DLD1 (cell line): ENCODE data around the gene SLC44A1.

Experiments used
- in situ Hi-C: cut with HindIII; loops from 2 replicates; pipeline ENCODE4 v1.10.0; 2017; ENCODE audit warnings: low sequenced_read_pairs

The SLC44A1 gene

DNA sequence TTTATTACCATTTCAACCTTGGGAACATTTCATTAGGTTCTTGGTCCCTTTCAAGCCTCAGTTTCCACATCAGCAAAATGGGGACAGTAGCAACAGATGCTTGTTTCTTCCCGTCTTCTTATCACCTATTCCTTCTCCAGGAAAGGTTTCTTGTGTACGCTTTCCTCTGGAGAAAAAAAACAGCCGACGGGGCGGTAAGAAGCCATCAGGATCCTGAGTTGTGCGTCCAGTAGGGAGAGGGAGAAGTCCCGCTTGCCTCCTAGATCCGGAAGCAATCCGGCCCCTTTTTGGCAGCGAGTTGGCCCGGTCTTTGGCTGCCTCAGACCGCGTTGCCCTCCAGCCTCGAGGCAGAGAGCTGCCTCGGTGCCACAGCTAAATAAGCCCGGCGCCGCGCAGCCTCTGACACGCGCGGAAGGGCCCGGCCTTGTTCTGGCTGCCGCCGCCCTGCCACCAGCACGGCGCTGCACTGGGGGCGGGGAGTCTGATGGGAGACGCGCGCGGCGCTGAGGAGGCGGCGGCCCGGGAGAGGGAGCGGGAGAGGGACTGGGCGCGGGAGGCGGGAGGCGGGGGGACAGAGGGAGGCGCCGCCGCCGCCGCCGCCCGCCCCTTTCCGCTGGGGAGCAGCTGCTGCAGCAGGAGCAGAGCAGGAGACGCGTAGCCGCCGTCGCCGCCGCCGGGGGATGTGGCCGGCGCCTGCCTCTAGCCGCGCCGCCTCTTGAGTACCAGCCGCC, at the start of gene SLC44A1:
TSS of gene SLC44A1 (plus strand) at position 649 of the 731 bp plus-strand sequence. CDS start 218 bp downstream, outside the sequence.
- in situ Hi-C loops: no loop called here

DNA sequence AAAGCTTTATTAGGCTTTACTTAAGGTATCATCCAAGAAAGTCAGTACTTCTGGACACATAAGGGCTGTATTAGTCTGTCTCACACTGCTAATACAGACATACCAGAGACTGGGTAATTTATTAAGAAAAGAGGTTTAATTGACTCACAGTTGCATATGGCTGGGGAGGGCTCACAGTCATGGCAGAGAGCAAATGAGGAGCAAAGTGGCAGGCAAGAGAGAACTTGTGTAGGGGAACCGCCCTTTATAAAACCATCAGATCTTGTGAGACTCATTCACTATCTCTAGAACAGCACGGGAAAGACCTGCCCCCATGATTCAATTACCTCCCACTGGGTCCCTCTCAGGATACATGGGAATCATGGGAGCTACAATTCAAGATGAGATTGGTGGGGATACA, 49.2 kb upstream of the SLC44A1 start:
- in situ Hi-C loops: no loop called here

DNA sequence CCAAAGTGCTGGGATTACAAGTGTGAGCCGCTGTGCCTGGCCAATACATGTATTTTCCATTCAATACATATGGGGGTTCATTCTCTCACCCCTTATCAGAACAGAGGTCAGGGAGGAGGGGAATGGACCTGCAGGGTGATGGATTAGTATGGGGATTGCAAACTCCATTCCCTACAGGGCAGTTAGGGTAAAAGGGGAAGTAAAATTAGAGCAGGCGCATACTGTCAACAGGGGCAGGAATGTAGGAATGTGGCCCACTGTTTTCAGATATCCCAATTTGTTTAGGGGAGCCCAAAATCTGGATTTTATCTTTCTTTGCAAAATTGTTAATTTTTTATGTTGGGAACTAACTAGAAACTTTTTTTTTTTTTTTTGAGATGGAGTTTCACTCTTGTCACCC, 46.4 kb upstream of the SLC44A1 start:
- in situ Hi-C loops: no loop called here

DNA sequence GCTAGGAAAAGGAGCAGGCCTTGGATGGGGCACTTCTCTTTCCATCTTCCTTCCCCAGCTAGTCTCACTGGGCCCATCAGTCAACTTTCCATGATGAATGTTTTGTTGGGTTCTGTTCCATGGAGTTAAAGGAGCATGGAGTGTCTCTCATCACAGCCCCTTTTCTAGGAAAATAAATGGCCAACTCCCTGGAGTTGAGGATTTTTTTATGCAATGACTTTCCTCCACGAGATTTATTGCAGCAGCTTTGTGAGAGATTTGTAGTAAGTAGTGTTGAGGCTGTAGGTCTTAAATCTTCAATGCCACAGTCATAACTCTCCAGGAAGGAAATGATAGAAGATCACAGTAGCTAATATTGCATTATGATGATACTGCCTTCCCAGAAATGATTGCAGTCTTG, 45.6 kb upstream of the SLC44A1 start:
- in situ Hi-C loops: no loop called here

DNA sequence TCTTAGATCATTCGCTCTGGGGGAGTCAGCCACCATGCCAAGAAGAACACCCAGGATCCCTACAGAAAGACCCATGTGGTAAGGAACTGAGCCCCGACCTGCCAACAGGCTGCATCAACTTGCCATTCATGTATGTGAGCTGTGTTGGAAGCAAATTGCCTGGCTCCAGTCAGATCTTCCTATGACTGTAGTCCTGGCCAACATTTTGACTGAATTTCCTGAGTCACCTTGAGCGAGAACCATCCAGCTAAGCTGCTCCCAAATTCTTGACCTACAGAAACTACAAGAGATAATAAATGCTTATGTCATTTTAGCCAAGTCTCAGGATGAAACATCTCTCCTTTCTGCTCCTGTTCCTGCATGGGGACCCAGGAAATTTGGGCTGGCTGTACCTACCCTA, 40.0 kb upstream of the SLC44A1 start:
- in situ Hi-C loops: no loop called here

DNA sequence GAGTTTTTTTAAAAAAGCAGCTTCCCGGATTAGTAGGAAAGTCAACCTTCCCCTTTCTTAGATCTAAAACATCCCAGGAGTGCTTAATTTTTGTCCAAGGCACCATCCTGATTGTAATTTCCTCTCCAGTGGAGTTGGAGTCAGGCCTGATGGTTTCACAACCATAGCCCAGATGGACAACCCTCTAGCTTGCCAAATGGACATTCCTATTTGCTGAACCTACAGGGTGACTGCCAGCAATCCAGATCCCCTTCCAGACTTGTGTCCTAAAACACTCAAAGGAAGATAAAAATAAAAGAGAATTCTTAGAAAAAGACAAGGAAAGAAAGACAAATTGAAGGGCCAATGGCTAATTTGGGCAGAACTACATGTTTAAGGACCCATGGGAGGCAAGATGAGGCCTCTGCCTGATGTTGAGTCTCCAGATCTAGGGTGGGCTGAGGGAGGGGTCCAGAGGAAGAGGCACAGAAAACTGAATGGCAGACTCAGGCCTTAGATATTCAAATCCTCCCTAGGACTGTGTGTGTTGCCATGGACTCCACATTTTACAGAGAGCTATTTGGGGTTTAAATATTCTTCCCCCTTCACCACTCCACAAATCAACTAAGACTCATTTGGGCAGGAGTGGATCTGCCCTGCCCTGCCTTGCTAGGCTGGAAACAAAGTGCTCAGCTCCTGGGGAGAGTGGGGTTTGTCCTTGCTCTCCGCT, 38.5 kb upstream of the SLC44A1 start:
- in situ Hi-C loops: no loop called here

DNA sequence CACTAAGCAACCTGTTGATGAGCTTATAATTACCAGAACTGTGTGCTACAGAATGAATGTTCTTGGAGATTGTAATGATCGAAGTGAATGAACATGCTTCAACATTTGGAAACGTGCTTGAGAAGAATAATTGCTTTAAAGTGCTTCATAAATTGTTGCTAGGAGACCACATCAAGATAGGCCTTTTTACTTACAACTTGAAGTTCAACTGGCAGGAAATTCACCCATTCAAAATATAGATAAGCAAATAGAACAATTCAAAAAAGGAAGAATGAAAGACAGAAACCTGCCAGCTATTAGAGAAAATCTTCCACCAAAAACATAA, 38.0 kb upstream of the SLC44A1 start:
- in situ Hi-C loops: no loop called here

DNA sequence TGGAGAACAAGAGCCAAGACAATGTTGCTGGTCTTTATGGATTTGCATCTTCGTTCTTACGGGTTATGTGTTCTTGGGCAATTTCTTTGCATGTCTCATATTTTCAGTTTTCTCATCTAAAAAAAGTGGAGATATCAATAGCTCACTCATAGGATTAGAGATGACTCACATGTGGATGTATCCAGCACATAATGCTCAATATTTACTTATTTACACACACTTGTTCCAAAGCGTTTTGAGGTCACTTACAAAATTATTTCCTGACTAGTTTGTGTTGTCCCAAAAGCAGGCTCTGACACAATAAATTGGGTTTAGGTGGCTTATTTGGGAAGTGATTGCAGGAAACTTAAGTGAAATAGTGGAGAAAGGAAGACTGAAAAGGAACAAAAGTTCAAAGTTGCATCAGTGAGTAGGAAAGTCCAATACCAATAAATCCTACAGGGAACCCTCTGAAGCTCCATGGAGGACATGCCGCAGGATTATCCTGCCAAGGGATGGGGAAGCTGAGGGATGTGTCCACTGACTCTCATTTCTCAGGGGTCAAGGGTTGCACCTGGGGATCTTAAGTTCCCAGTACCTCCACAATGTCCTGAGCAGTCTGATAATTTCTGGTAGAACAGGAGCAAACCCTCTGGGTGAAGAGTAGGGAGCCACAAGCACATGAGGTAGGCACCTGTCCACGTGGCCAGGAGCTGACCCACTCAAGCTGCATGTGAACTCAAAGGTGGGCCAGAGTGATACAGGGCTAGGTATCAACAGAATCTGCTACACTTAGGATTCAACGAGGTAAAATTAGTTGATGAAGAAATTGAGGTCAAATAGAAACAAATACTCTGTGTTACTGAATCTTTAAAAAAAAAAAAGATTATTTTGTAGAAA, 37.4 kb upstream of the SLC44A1 start:
- in situ Hi-C loops: no loop called here

DNA sequence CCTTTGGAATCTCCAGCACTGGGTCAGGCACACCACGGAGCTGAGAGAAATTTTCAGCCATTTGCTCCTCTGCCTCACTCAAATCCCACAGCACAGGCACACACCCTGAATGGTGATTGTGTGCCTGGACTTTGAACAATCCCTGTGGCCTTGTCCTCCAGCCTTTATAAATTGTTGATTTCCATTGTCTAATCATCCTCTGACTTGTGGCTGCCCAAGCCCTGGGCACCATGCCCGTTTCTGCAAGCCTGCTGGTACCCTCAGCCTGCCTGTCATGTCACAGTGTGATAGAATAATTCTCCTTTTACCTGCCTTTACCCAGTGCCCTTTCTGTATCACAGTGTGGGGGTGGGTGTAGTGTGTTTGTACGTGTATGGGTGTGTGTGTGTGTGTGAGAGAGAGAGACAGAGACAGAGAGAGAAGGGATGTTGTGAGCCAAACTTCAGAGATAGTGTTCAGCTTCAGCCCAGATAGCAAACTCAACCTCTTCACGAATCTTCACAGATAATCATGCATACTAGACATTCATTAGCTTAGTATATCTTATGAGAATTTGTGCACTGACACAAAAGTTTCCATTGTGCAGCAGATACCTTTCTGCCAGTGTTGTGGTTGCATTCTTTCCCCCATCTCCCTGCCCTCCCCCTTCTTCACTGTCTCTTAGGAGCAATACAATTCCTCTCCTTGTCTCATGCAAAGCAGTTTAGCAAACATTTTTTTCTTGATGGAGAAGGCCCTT, 27.8 kb upstream of the SLC44A1 start:
- in situ Hi-C loops: no loop called here

DNA sequence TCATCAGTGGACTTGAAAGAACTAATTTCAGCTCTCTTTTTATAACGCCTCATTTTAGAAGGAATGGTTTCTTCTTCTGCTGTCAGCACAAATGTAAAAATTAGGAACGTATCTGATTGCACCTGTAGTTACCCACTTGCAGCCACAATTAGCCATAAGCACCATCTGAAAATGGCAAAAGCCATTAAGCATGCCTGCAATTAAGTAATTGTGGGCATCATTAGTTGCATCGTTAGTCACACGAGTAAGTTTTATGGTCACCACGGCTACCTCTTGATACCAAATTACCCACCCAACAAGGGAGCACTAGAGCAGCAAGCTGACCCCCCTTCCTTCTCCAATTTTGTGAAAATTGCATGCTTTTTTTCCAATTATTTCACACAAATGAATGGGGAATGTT, 25.8 kb upstream of the SLC44A1 start:
- in situ Hi-C loops: no loop called here

DNA sequence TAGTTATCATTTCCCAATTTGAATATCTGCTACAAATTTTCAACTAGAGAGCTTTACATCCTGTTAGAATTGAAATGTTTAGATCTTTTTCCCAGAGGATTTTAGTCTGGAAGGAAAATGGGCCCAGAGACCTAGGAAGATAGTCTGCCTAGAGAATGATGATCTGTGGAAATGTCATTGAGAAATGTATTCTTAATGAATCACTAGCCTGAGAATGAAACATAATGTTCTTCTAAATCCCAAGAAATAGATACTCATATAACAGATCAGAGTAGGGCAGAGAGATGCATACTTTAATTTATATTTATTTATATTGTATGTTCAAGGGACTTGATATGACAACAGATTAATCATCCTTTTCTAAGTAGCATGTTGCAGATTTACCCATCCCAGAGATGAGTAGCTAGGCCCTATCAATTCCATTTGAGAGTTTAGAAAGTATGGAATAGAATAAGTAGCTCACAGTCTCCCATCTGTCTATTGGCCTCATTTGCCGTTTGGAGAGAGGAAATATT, 25.1 kb upstream of the SLC44A1 start:
- in situ Hi-C loops: no loop called here

DNA sequence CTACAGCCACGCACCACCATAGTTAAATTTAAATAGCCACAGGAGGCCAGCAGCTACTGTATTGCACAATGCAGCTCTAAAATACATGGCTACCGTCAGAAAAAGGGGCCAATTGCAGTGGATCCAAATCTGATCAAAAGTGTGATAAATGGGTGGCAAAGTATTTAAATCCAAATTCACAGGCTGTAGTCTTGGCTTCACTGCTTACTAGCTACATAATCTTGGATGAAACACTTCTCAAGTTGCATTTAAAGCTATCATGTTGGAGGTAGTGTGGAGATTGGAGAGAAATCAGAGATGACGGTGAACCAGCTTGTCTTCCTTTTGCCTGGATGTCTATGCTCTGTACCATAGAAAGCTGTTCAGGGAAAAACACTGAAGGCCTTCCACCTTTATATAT, 24.0 kb upstream of the SLC44A1 start:
- in situ Hi-C loops: no loop called here

DNA sequence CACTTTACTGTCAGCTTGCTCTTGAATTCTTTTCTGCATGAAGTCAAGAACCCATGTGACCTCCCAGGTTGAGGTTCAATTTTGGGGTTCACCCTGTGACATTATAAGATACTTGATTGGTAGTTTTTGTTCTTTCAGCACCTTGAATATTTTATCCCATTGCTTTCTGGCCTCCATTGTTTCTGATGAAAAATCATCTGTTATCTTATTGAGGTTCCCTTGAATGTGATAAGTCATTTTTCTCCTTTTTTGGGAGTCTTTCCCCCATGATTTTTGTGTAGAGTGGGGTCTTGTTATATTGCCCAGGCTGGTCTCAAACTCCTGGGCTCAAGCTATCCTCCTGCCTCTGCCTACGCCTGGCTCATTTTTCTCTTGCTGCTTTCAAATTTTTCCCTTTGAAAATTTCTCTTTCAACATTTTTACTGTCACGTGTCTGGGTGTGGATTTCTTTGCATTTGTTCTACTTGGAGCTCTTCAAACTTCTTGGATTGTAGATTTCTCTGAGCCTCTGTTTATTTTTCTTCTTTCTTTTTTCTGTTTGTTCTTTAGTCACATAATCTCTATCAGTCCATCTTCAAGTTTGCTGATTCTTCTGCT, 20.8 kb upstream of the SLC44A1 start:
- in situ Hi-C loops: no loop called here

DNA sequence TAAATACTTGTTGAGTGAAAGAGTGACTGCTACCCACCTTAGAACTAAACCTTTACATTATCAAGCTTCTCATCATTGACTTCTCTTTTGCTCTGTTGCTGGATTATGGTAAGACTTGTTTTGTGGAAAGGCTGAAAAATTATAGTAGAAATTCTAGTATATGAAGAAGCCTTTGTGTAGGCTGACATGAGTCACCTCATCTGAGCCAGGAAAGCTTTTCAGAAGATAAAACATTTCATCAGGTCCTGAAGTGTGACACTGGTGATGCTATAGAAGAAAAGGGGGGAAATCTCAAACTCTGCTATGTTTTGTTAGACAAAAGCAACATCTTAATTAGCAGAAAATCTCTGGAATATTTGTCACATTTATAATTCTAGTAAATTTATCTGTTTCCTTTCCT, 18.4 kb upstream of the SLC44A1 start:
- in situ Hi-C loops: no loop called here

DNA sequence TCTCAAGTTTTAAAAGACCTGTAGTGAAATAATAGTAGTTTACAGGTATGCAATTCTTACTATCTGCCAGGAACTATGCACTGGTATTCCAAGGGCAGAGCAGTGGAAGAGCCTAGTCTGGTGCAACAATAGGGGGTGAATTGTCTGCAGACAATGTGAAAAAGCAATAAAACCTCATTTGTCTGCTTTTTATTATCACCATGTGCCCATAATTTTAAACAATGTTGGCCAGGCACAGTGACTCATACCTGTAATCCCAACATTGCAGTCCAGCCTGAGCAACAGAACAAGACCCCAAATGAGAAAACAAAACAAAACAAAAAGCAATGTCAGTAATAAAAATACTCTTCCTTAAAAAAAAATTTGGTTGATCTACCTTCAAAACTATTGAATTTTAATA, 12.2 kb upstream of the SLC44A1 start:
- in situ Hi-C loops: no loop called here

DNA sequence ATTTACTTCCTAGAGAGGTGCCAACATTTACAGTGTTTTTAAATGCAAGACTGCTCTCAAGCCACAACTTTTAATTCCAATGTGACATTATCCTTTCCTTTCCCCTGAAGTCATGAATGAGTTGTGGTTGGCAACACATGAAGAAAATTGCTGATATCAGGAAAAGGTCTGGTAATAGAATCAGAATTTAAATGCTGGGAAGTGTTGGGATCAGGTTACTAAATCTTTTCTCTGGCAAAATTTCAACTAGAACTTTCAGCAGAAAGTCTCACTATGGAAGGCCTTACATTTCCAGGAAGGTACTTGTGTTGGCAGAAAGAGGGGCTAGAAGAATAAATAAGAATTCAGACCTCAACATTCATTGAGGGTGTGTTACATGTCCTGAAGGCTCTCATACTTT, 10.6 kb upstream of the SLC44A1 start:
- in situ Hi-C loops: no loop called here

DNA sequence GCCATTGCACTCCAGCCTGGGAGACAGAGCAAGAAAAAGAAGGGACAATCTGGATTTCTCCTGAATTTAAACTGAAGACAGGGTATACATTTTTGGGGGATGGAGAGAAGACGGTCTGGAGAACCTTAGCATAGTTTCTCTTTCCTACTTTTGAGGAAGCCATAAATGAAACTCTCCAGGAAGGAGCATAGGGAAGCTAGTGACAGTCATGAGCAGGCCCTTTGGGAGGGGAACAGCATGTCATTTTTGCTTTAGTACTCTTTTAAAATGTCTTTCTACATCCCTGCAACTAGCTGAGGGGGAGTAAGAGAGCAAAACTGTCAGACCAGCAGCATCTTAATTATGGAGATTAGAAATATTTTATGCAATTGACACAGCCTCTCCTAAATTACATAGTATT, 8.2 kb upstream of the SLC44A1 start:
- in situ Hi-C loops: no loop called here

DNA sequence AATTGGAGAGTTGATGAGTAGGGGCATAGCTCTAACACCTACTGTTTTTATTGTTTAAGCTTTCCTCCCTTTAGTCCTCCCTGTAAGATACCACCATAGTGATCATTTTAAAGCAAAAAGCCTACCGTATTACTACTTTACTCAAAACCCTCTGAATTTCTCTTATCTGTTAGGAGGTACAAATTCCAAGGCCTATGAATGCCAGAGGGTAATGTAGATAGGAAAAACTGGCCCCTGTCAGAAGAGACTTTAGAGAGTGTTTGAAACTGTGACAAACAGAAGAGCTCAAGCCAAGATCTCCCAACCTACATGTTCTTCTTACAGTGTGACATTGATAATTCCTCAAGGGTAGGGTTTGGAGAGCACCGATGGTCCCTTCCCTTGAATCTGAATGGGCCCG, 7.2 kb upstream of the SLC44A1 start:
- in situ Hi-C loops: no loop called here

DNA sequence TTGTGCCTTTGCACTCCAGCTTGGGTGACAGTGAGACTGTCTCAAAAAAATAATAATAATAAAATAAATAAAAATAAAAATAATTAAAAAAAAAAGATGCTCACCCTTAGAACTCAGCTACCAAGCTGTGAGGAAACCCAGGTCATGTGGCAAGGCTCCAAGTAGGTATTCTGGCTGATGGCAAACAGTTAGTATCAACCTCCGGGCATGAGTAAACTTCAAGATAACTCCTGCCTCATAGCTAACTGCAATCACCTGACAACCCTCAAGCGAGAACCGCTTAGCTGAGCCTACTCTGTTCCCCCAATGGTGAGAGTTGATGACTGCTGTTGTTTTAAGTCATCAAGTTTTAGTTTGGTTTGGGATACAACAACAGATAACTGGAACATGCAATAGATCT, 6.1 kb upstream of the SLC44A1 start:
- in situ Hi-C loops: no loop called here

DNA sequence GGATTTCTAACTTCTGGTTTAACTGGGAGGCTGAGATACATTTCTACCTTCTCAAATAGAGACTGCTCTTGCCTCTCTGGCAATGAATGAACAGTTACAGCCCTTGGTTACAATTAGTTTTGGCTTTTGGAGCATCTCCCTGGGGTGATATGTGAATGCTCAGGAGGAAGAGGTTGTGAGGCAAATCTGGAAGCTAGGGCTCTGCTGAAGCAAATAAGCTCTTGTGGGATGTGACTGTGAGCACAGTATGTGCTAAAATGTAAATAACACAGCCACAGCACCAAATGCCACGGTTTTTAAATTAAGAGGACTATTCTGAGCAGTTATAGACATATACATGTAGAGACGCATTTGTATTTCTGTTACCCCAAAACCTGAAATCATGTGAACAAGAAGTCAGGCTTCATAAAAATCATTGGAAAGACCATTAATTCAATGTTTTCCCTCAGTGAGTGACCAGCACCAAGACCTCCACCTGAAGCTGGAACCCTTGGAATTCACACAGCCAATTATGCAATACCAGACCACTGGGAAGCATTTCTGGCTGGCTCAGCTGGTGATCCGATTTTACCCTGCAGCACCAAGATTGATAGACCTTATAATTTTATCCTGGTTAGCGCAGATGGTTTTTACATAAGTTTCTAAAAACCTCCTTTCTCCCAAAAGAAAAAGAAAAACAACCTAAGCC, 3.0 kb upstream of the SLC44A1 start:
- in situ Hi-C loops: no loop called here
